OCI-LY3 (cell line): Measurements from ENCODE around the gene NSMCE4A.
"Not testable (repeated sequence)": the region's sequence is repeated elsewhere in the genome, so short reads cannot be mapped to it uniquely, and the experiment has no call there.

Source experiments
- H2AFZ ChIP-seq: fragments of 200-600, 300-600 bp; shearing (Covaris generic); 2 replicates; pipeline ENCODE4 v1.6.0; 2014; ENCODE audit warnings: antibody characterized with exemption, low read depth, low read length
- H3K27ac ChIP-seq: fragments of 200-600, 300-600 bp; sonication (generic); 2 replicates; pipeline ENCODE4 v1.5.1; 2014; ENCODE audit warnings: mild to moderate bottlenecking, low read length, moderate library complexity, mixed read lengths
- H3K27me3 ChIP-seq: fragments of 200-600, 300-600 bp; sonication (generic); 2 replicates; pipeline ENCODE4 v1.6.1; 2014; ENCODE audit warnings: low read depth, low read length, mixed read lengths
- H3K36me3 ChIP-seq: fragments of 200-600, 300-600 bp; sonication (generic); replicated peaks from 2 replicates; pipeline ENCODE3; 2014; ENCODE audit warnings: low read depth, low read length, mixed read lengths
- H3K4me1 ChIP-seq: fragments of 300-600, 200-600 bp; sonication (generic); 2 replicates; pipeline ENCODE4 v1.6.1; 2014; ENCODE audit warnings: low read length, mixed read lengths
- H3K4me2 ChIP-seq: fragments of 200-600, 300-600 bp; sonication (generic); 2 replicates; pipeline ENCODE4 v1.6.1; 2014; ENCODE audit warnings: low read length, mixed read lengths
- H3K4me3 ChIP-seq: fragments of 300-600, 200-600 bp; sonication (generic); 2 replicates; pipeline ENCODE4 v1.5.1; 2014; ENCODE audit warnings: antibody characterized with exemption, mild to moderate bottlenecking, low read length, moderate library complexity
- H3K79me2 ChIP-seq: fragments of 300-600, 200-600 bp; shearing (Covaris generic); 2 replicates; pipeline ENCODE4 v1.6.1; 2014; ENCODE audit warnings: mild to moderate bottlenecking, low read length, mixed read lengths
- H3K9ac ChIP-seq: fragments of 300-600, 200-600 bp; shearing (Covaris generic); 2 replicates; pipeline ENCODE4 v1.6.0; 2014; ENCODE audit warnings: mild to moderate bottlenecking, low read length, moderate library complexity
- H3K9me3 ChIP-seq: fragments of 200-600, 300-600 bp; shearing (Covaris generic); 2 replicates; pipeline ENCODE4 v1.6.1; 2014; ENCODE audit warnings: low read length, mixed read lengths; ENCODE audit not compliant: insufficient read depth
- H4K20me1 ChIP-seq: fragments of 200-600, 300-600 bp; sonication (generic); 2 replicates; pipeline ENCODE4 v1.6.1; 2016; ENCODE audit warnings: low read length, mixed read lengths; ENCODE audit not compliant: insufficient read depth
- EZH2phosphoT487 ChIP-seq: fragments of 200-600 bp; shearing (Covaris generic); IDR thresholded peaks from 2 replicates; pipeline ENCODE4 v1.6.1; 2018; ENCODE audit warnings: antibody characterized with exemption, mixed run types, low read depth
- TF ChIP-seq, protein P1 (sequence below): fragments of 200-600, 300-600 bp; sonication (generic); IDR thresholded peaks from 2 replicates; pipeline ENCODE4 v1.5.1; 2014; ENCODE audit warnings: antibody characterized with exemption, low read length, low read depth

Gene NSMCE4A

GRCh38 chr10:122018491-122018890 lies 43.5 kb upstream of the NSMCE4A start:
- Histone ChIP-seq H3K79me2 (no peaks in the 10 kb centered on the region), H4K20me1 (no peaks in the 10 kb centered on the region), H3K9me3 (no peaks in the 10 kb centered on the region), H3K4me1 (no peaks in the 10 kb centered on the region), H2AFZ (no peak overlapping the region), H3K27ac (no peak overlapping the region), H3K4me3 (no peak overlapping the region), H3K9ac (no peak overlapping the region), H3K27me3 (no peaks in the 10 kb centered on the region), H3K4me2 (no peak overlapping the region), H3K36me3 (no peaks in the 10 kb centered on the region)
- TF ChIP-seq, protein P1, sequence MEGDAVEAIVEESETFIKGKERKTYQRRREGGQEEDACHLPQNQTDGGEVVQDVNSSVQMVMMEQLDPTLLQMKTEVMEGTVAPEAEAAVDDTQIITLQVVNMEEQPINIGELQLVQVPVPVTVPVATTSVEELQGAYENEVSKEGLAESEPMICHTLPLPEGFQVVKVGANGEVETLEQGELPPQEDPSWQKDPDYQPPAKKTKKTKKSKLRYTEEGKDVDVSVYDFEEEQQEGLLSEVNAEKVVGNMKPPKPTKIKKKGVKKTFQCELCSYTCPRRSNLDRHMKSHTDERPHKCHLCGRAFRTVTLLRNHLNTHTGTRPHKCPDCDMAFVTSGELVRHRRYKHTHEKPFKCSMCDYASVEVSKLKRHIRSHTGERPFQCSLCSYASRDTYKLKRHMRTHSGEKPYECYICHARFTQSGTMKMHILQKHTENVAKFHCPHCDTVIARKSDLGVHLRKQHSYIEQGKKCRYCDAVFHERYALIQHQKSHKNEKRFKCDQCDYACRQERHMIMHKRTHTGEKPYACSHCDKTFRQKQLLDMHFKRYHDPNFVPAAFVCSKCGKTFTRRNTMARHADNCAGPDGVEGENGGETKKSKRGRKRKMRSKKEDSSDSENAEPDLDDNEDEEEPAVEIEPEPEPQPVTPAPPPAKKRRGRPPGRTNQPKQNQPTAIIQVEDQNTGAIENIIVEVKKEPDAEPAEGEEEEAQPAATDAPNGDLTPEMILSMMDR: no peak
- TF ChIP-seq EZH2phosphoT487: no peak

DNA sequence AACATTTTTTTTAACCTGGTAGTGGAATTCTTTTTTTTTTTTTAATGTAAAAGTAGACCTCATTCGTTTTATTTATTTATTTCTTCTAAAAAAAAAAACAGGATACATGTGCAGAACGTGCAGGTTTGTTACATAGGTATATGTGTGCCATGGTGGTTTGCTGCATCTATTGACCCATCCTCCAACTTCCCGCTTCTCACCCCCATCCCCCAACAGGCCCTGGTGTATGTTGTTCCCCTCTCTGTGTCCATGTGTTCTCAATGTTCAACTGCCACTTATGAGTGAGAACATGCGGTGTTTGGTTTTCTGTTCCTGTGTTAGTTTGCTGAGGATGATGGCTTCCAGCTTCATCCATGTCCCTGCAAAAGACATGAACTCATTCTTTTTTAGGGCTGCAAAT lies 42.9 kb upstream of the NSMCE4A start:
- H3K36me3 ChIP-seq, H3K4me3 ChIP-seq, H3K9me3 ChIP-seq, H3K27ac ChIP-seq, H3K27me3 ChIP-seq, H2AFZ ChIP-seq, H3K9ac ChIP-seq, H3K4me2 ChIP-seq, H3K4me1 ChIP-seq, H3K79me2 ChIP-seq, H4K20me1 ChIP-seq: not testable (repeated sequence)

DNA sequence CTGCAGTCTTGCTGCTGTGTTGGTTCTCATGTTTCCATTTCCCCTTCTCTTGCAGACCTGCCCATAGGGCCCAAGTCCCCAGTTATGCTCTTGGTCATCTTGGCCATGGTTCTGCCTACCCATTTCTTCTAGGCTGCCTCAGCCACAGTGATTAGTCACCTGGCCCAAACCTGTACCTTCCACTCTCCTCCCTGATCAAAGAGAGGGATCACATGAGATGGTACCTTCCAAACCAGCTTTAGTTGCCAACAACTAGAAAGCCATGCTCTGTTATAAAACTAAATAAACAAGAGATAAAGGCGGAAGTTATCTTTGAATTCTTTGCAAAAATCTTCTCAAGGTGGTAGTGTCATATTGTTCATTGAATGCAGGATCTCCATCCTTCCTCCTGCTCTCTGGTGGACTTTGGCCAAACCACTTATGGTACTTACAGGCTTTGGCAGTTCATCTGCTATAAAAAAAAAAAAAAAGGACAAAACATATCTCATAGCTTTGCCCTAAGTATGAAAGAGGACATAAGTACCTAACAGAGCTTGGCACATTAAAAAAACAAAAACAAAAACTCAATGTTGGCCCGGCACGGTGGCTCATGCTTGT lies 39.7 kb upstream of the NSMCE4A start:
- no peaks in the 10 kb centered on the region for H3K79me2 ChIP-seq
- no peaks in the 10 kb centered on the region for H3K9me3 ChIP-seq
- no peak overlapping the region for H3K4me3 ChIP-seq
- no peak overlapping the region for H3K27ac ChIP-seq
- H2AFZ ChIP-seq: no peak overlapping the region
- no peak for TF ChIP-seq EZH2phosphoT487
- TF ChIP-seq, protein P1: no peak
- no peaks in the 10 kb centered on the region for H4K20me1 ChIP-seq
- no peak overlapping the region for H3K9ac ChIP-seq
- H3K4me2 ChIP-seq: no peak overlapping the region
- no peaks in the 10 kb centered on the region for H3K36me3 ChIP-seq
- H3K4me1 ChIP-seq: no peaks in the 10 kb centered on the region
- no peaks in the 10 kb centered on the region for H3K27me3 ChIP-seq

- Histone ChIP-seq H3K9ac (no peak overlapping the region), H3K4me3 (no peak overlapping the region), H3K79me2 (no peaks in the 10 kb centered on the region), H4K20me1 (no peaks in the 10 kb centered on the region), H2AFZ (no peak overlapping the region), H3K27me3 (no peaks in the 10 kb centered on the region), H3K4me2 (no peak overlapping the region), H3K9me3 (no peaks in the 10 kb centered on the region), H3K36me3 (no peaks in the 10 kb centered on the region), H3K27ac (no peak overlapping the region), H3K4me1 (no peaks in the 10 kb centered on the region)
- TF ChIP-seq, protein P1: no peak
- no peak for TF ChIP-seq EZH2phosphoT487
Observed at GRCh38 chr10:122013311-122013780, 38.3 kb upstream of the NSMCE4A start.

DNA sequence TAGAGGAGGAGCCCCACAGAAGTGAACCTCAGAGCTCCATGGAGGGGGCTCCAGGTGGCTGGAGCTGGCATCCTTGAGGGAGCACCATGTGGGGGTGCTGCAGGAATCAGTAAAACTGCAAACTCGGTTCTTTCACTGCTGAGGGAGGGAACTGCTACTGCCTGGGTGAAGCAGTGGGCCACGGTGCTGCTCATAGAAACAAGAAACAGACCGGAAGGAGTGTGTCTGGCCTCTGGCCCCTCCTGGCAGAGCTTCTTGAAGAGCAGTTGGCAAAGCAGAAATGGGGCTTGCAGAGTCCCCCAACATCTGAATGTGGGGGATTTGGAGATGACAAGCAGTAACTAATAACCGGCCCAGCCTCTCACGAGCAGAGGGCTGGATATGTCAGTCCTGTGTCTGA lies 37.7 kb upstream of the NSMCE4A start:
- no peak overlapping the region for H3K4me2 ChIP-seq
- TF ChIP-seq, protein P1: no peak
- TF ChIP-seq EZH2phosphoT487: no peak
- H3K9me3 ChIP-seq: no peaks in the 10 kb centered on the region

More for the DNA sequence above, 37.7 kb upstream of the NSMCE4A start:
- Histone ChIP-seq H3K27ac (no peak overlapping the region), H3K9ac (no peak overlapping the region), H3K4me1 (no peaks in the 10 kb centered on the region), H3K79me2 (no peaks in the 10 kb centered on the region), H3K36me3 (no peaks in the 10 kb centered on the region), H4K20me1 (no peaks in the 10 kb centered on the region), H2AFZ (no peak overlapping the region), H3K4me3 (no peak overlapping the region), H3K27me3 (no peaks in the 10 kb centered on the region)
